Liver (tissue), 9 donors: ENCODE results near the gene STOML1. TPM values are rescaled to one million over a fixed set of nuclear protein-coding genes. Genes with fewer than 3 reads are reported as not detected.

ENCODE experiments used
- DNase-seq: peaks from one replicate; pipeline ENCODE4 v3.0.0-alpha.2; 2017; ENCODE audit warnings: low spot score
- H3K27ac ChIP-seq, 2 donors: one replicate each; pipeline ENCODE4 v1.7.0; 2013; ENCODE audit warnings: inconsistent platforms in 2 of 2, low read length in 2 of 2, control low read depth in 1 of 2, low read depth in 1 of 2, mild to moderate bottlenecking in 1 of 2
- H3K27me3 ChIP-seq, 4 donors: one replicate each; pipeline versions ENCODE4 v1.6.1 to v1.7.0; 2013; ENCODE audit warnings: low read length in 3 of 4, inconsistent platforms in 1 of 4, mild to moderate bottlenecking in 1 of 4, moderate library complexity in 1 of 4; ENCODE audit not compliant: control insufficient read depth in 4 of 4, insufficient read depth in 4 of 4
- H3K36me3 ChIP-seq, 4 donors: one replicate each; pipeline versions ENCODE4 v1.6.1 to v1.7.0; 2013; ENCODE audit warnings: low read length in 3 of 4, mild to moderate bottlenecking in 3 of 4, low read depth in 1 of 4, moderate library complexity in 1 of 4; ENCODE audit not compliant: control insufficient read depth in 4 of 4, insufficient read depth in 3 of 4
- H3K4me1 ChIP-seq, 4 donors: one replicate each; pipeline versions ENCODE4 v1.6.1 to v1.7.0; 2013; ENCODE audit warnings: low read length in 3 of 4, mild to moderate bottlenecking in 3 of 4, moderate library complexity in 1 of 4; ENCODE audit not compliant: control insufficient read depth in 4 of 4, insufficient read depth in 4 of 4
- H3K4me3 ChIP-seq, 3 donors: one replicate each; pipeline versions ENCODE4 v1.6.1 to v1.7.0; 2013; ENCODE audit warnings: low read length in 3 of 3, control low read depth in 1 of 3, low read depth in 1 of 3, mild to moderate bottlenecking in 1 of 3
- H3K9ac ChIP-seq, 2 donors: one replicate each; pipeline ENCODE4 v1.7.0; 2013; ENCODE audit warnings: low read length in 2 of 2, mild to moderate bottlenecking in 2 of 2, moderate library complexity in 2 of 2, control low read depth in 1 of 2, low read depth in 1 of 2
- H3K9me3 ChIP-seq, 4 donors: one replicate each; pipeline versions ENCODE4 v1.6.1 to v1.7.0; 2013; ENCODE audit warnings: low read length in 3 of 4; ENCODE audit not compliant: control insufficient read depth in 4 of 4
- EGR1 ChIP-seq, 2 donors: IDR thresholded peaks; 2 replicates each; pipeline ENCODE4 v1.6.1; 2016 to 2018; ENCODE audit warnings: antibody characterized with exemption in 2 of 2, low read depth in 2 of 2
- FOXA1 ChIP-seq: IDR thresholded peaks from 2 replicates; pipeline ENCODE4 v1.6.1; 2016; ENCODE audit warnings: antibody characterized with exemption
- FOXA2 ChIP-seq: IDR thresholded peaks from 2 replicates; pipeline ENCODE4 v1.6.1; 2016; ENCODE audit warnings: antibody characterized with exemption
- GABPA ChIP-seq, 2 donors: IDR thresholded peaks in 1 of 2; conservative IDR thresholded peaks in 1 of 2; 2 replicates each; pipeline ENCODE4 v1.6.1; 2016; ENCODE audit warnings: antibody characterized with exemption in 2 of 2, mild to moderate bottlenecking in 1 of 2, moderate library complexity in 1 of 2
- HNF4A ChIP-seq, 2 donors: conservative IDR thresholded peaks; 2 replicates each; pipeline ENCODE4 v1.6.1; 2016; ENCODE audit warnings: antibody characterized with exemption in 2 of 2, mild to moderate bottlenecking in 2 of 2
- HNF4G ChIP-seq: IDR thresholded peaks from 2 replicates; pipeline ENCODE4 v1.6.1; 2016; ENCODE audit warnings: antibody characterized with exemption
- MAX ChIP-seq: IDR thresholded peaks from 2 replicates; pipeline ENCODE4 v1.6.1; 2016; ENCODE audit warnings: antibody characterized with exemption
- NR2F2 ChIP-seq: IDR thresholded peaks from 2 replicates; pipeline ENCODE4 v1.6.1; 2016; ENCODE audit warnings: antibody characterized with exemption
- RAD21 ChIP-seq, 2 donors: IDR thresholded peaks; 2 replicates each; pipeline ENCODE4 v1.6.1; 2016; ENCODE audit warnings: antibody characterized with exemption in 2 of 2, mild to moderate bottlenecking in 2 of 2
- RXRA ChIP-seq, 2 donors: IDR thresholded peaks; 2 replicates each; pipeline ENCODE4 v1.6.1; 2017 to 2018; ENCODE audit warnings: antibody characterized with exemption in 2 of 2, mild to moderate bottlenecking in 1 of 2
- SP1 ChIP-seq: IDR thresholded peaks from 2 replicates; pipeline ENCODE4 v1.6.1; 2018; ENCODE audit warnings: antibody characterized with exemption, mild to moderate bottlenecking
- TAF1 ChIP-seq: conservative IDR thresholded peaks from 2 replicates; pipeline ENCODE4 v1.6.1; 2016; ENCODE audit warnings: antibody characterized with exemption, mild to moderate bottlenecking
- WGBS: extraction: QIAGEN DNeasy Blood & Tissue Kit; methylation state at CpG from one replicate; pipeline ENCODE4 v1.1.7; 2013; 5-methylcytosine and 5-hydroxymethylcytosine counted together
- polyA plus RNA-seq, 2 donors: library from polyadenylated mRNA; stranded (reverse) in 1 of 2; unstranded in 1 of 2; fragments of 200-250 nt in 1 of 2; fragments of >200 nt in 1 of 2; fragmentation: Nextera tagmentation in 1 of 2; extraction: Ambion mirVana in 1 of 2; gene quantifications; one replicate each; pipeline versions ENCODE4 v1.2.1 to v1.2.3, GENCODE V29; 2013 to 2015
- total RNA-seq, 2 donors: library from RNA; depleted of rRNA; stranded (reverse); fragments of >200 nt; gene quantifications; one replicate each; pipeline ENCODE4 v1.2.3, GENCODE V29; 2014
- TF ChIP-seq, protein P1 (sequence below): IDR thresholded peaks from 2 replicates; pipeline ENCODE4 v1.6.1; 2016; ENCODE audit warnings: antibody characterized with exemption
- donor health status: healthy.
- donor health status: healthy.
- donor health status: healthy.
- donor health status: healthy.
- donor health status: healthy.

STOML1 gene
- total and polyA plus RNA-seq, 4 donors, result 5.4 to 9.4 (median 6.4) TPM

- WGBS, result 84% methylated on average over 10 of the region's 10 CpGs
- no peak for DNase-seq
- H3K27ac ChIP-seq, result no peak overlapping the region
- no peak for TF ChIP-seq TAF1
- no peak overlapping the region for H3K9ac ChIP-seq
- no peaks in the 10 kb centered on the region for H3K27me3 ChIP-seq
- no peaks in the 10 kb centered on the region for H3K36me3 ChIP-seq
- no peak overlapping the region for H3K4me3 ChIP-seq
- H3K4me1 ChIP-seq, result peaks cover 0 to 8% (median 1%) of the 10 kb centered on the region in 4 donors
- H3K9me3 ChIP-seq, result no peaks in the 10 kb centered on the region
These were observed 50.0 kb downstream of the STOML1 start for GRCh38 chr15:73941871-73942635.

DNA sequence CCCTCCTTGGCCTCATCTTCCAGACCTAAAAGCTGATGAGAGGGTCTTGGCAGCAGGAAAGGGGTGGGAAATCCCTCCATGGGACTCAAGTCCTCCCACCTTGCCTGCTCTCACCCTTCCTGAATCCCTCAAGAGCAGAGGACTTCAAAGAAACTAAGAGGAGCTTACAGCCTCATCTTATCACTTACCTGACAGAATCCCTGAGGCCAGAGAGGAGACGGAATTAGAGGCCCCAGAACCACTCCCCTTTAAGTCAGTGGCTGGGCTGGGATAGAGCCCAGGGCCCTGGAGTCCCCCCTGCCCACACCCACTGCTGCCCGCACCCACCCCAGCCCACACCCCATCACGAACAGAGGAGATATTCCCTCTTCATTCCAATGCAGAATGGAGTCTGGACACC is 50.6 kb downstream of the STOML1 start:
- Histone ChIP-seq H3K9me3 (no peaks in the 10 kb centered on the region), H3K27ac (no peak overlapping the region), H3K4me3 (no peak overlapping the region), H3K36me3 (no peaks in the 10 kb centered on the region), H3K4me1 (peaks cover 0 to 8% (median 1%) of the 10 kb centered on the region in 4 donors), H3K9ac (no peak overlapping the region), H3K27me3 (no peaks in the 10 kb centered on the region)
- no peak for TF ChIP-seq EGR1 (IDR thresholded peaks at IDR 0.05; ENCODE audit: low read depth in 2 of 2)
- no peak for TF ChIP-seq RAD21 (IDR thresholded peaks at IDR 0.05)
- TF ChIP-seq MAX, result no peak
- no peak for TF ChIP-seq FOXA2
- TF ChIP-seq HNF4A (conservative IDR thresholded peaks at IDR 0.05), result no peak
- TF ChIP-seq TAF1, result no peak
- TF ChIP-seq NR2F2, result no peak
- TF ChIP-seq HNF4G, result no peak
- no peak for TF ChIP-seq FOXA1
- no peak for TF ChIP-seq RXRA (IDR thresholded peaks at IDR 0.05)
- TF ChIP-seq, protein P1, sequence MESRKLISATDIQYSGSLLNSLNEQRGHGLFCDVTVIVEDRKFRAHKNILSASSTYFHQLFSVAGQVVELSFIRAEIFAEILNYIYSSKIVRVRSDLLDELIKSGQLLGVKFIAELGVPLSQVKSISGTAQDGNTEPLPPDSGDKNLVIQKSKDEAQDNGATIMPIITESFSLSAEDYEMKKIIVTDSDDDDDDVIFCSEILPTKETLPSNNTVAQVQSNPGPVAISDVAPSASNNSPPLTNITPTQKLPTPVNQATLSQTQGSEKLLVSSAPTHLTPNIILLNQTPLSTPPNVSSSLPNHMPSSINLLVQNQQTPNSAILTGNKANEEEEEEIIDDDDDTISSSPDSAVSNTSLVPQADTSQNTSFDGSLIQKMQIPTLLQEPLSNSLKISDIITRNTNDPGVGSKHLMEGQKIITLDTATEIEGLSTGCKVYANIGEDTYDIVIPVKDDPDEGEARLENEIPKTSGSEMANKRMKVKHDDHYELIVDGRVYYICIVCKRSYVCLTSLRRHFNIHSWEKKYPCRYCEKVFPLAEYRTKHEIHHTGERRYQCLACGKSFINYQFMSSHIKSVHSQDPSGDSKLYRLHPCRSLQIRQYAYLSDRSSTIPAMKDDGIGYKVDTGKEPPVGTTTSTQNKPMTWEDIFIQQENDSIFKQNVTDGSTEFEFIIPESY, result no peak
- TF ChIP-seq SP1, result no peak
- TF ChIP-seq GABPA (IDR thresholded peaks at IDR 0.05 in 1 of 2, conservative IDR thresholded peaks at IDR 0.05 in 1 of 2), result no peak
- 94% methylated on average over 3 of the region's 3 CpGs for WGBS
- DNase-seq, result no peak

DNA sequence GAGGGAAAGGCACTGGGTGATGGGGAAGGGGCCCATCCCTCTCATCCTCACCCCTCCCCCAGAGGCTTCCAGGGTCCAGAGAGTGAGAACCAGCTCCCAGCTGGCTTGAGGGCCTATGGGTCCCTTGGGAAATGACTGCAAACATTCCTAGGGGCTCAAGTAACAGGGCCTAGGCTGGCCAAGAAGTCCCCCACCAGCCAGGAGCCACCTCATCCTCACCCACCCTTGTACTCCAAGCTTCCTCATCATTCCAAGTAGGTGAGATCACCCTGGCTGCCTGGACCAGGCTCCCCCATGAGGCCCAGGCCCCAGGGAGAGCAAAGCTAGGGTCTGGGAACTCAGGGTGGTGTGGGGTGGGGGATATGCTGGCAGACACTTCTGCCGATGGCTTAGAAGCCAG is 51.1 kb downstream of the STOML1 start:
- no peak for TF ChIP-seq RXRA (IDR thresholded peaks at IDR 0.05)
- no peak for TF ChIP-seq TAF1
- TF ChIP-seq SP1, result no peak
- Histone ChIP-seq H3K9me3 (no peaks in the 10 kb centered on the region), H3K27me3 (no peaks in the 10 kb centered on the region), H3K27ac (no peak overlapping the region), H3K36me3 (no peaks in the 10 kb centered on the region), H3K9ac (no peak overlapping the region), H3K4me1 (peaks cover 0 to 8% (median 1%) of the 10 kb centered on the region in 4 donors), H3K4me3 (no peak overlapping the region)
- no peak for DNase-seq
- 97% methylated on average over 1 of the region's 1 CpG for WGBS
